Measurements from ENCODE around the gene MVB12B. TPM values are rescaled to one million over a fixed set of nuclear protein-coding genes. Genes with fewer than 3 reads are reported as not detected.

Gene MVB12B
- total and polyA plus RNA-seq, 8 donors, result 2.3 to 21.9 (median 6.4) TPM

- TF ChIP-seq CTCF (IDR thresholded peaks at IDR 0.05) (no peak), EP300 (IDR thresholded peaks at IDR 0.05) (no peak), POLR2A (IDR thresholded peaks at IDR 0.05) (no peak), POLR2AphosphoS5 (IDR thresholded peaks at IDR 0.05) (no peak)
- no peaks in the 10 kb centered on the region for H3K9me3 ChIP-seq
- no peak overlapping the region for H3K27ac ChIP-seq
- H3K4me1 ChIP-seq, result no peaks in the 10 kb centered on the region
- H3K36me3 ChIP-seq, result no peaks in the 10 kb centered on the region
- DNase-seq, result no peak
- WGBS, 5 donors, result 80 to 89% (median 88%) methylated on average over 7 to 15 of the region's 15 CpGs
- peaks cover 0 to 19% (median 6%) of the 10 kb centered on the region in 3 donors for H3K27me3 ChIP-seq
- H3K4me3 ChIP-seq, result no peak overlapping the region
- intact Hi-C loops (cut with DNase I; ENCODE audit: low total_unique reads), result no loop called here
These were observed 32.1 kb upstream of the MVB12B start for GRCh38 chr9:126294331-126295081.

GRCh38 chr9:126295082-126295477, 31.5 kb upstream of the MVB12B start:
- H3K4me3 ChIP-seq, result no peak overlapping the region
- 66 to 90% (median 84%) methylated on average over 5 of the region's 5 CpGs for WGBS, 5 donors
- TF ChIP-seq EP300 (IDR thresholded peaks at IDR 0.05), result no peak
- no peak for TF ChIP-seq CTCF (IDR thresholded peaks at IDR 0.05)
- no peak for TF ChIP-seq POLR2A (IDR thresholded peaks at IDR 0.05)
- TF ChIP-seq POLR2AphosphoS5 (IDR thresholded peaks at IDR 0.05), result no peak

GRCh38 chr9:126295516-126295915, 31.1 kb upstream of the MVB12B start:
- TF ChIP-seq EP300 (IDR thresholded peaks at IDR 0.05) (no peak), POLR2AphosphoS5 (IDR thresholded peaks at IDR 0.05) (no peak), POLR2A (IDR thresholded peaks at IDR 0.05) (no peak), CTCF (IDR thresholded peaks at IDR 0.05) (no peak)
- 71 to 90% (median 79%) methylated on average over 1 of the region's 1 CpG for WGBS, 5 donors
- H3K27ac ChIP-seq, result no peak overlapping the region
- H3K36me3 ChIP-seq, result no peaks in the 10 kb centered on the region
- intact Hi-C loops (cut with DNase I; ENCODE audit: low total_unique reads), result no loop called here
- no peak overlapping the region for H3K4me3 ChIP-seq
- DNase-seq, result no peak
- H3K4me1 ChIP-seq, result no peaks in the 10 kb centered on the region
- no peaks in the 10 kb centered on the region for H3K9me3 ChIP-seq
- peaks cover 0 to 19% (median 6%) of the 10 kb centered on the region in 3 donors for H3K27me3 ChIP-seq

More at GRCh38 chr9:126295082-126295477, 31.5 kb upstream of the MVB12B start:
- peaks cover 0 to 19% (median 6%) of the 10 kb centered on the region in 3 donors for H3K27me3 ChIP-seq
- H3K36me3 ChIP-seq, result no peaks in the 10 kb centered on the region
- DNase-seq, result no peak
- H3K4me1 ChIP-seq, result no peaks in the 10 kb centered on the region
- intact Hi-C loops (cut with DNase I; ENCODE audit: low total_unique reads), result no loop called here
- no peaks in the 10 kb centered on the region for H3K9me3 ChIP-seq
- H3K27ac ChIP-seq, result no peak overlapping the region

- intact Hi-C loops (cut with DNase I; ENCODE audit: low total_unique reads), result no loop called here
- peaks cover 0 to 19% (median 6%) of the 10 kb centered on the region in 3 donors for H3K27me3 ChIP-seq
- H3K9me3 ChIP-seq, result no peaks in the 10 kb centered on the region
- H3K4me1 ChIP-seq, result no peaks in the 10 kb centered on the region
- no peak overlapping the region for H3K27ac ChIP-seq
- no peak overlapping the region for H3K4me3 ChIP-seq
- 78 to 79% (median 79%) methylated on average over 15 to 17 of the region's 17 CpGs for WGBS, 5 donors
- no peak for DNase-seq
- H3K36me3 ChIP-seq, result no peaks in the 10 kb centered on the region
- TF ChIP-seq POLR2AphosphoS5 (IDR thresholded peaks at IDR 0.05) (no peak), CTCF (IDR thresholded peaks at IDR 0.05) (no peak), POLR2A (IDR thresholded peaks at IDR 0.05) (no peak), EP300 (IDR thresholded peaks at IDR 0.05) (no peak)
These were observed 30.6 kb upstream of the MVB12B start for GRCh38 chr9:126295936-126296600.
